KOPT-K1 (cell line): ENCODE data around the gene KCNMB2.

Experiments used
- H3K27ac ChIP-seq: fragments of 200-600 bp; sonication (generic); 2 replicates; pipeline ENCODE4 v1.5.1; 2016; ENCODE audit warnings: antibody characterized with exemption, mild to moderate bottlenecking, low read depth, low read length; ENCODE audit not compliant: poor library complexity, severe bottlenecking
- H3K36me3 ChIP-seq: fragments of 200-600 bp; sonication (generic); 2 replicates; pipeline ENCODE4 v1.5.1; 2017; ENCODE audit warnings: antibody characterized with exemption, mild to moderate bottlenecking, low read length, moderate library complexity; ENCODE audit not compliant: insufficient read depth
- H3K9me3 ChIP-seq: fragments of 200-600 bp; sonication (generic); 2 replicates; pipeline ENCODE4 v1.5.1; 2017; ENCODE audit warnings: antibody characterized with exemption, low read length, mild to moderate bottlenecking; ENCODE audit not compliant: insufficient read depth, poor library complexity, severe bottlenecking

Gene KCNMB2

DNA sequence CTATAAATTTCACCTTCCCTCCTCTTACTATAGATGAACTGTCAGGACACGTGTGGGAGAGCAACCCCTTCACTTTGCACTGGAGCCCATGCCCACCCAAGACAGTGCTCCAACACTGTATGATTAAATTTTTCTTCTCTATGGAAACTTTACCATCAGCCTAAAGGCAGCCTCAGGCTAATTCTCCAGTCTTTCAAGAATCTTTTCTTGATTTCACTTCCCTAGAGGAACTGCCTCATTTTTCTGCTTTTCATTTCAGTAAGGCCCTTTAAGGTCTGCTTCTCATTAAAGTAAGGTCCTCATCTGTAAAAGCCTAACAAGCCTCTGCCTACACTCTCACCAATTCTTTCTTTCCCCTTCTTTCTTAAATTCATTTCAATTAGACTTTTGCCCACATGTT is 137.3 kb downstream of the KCNMB2 start:
- no peak overlapping the region for H3K27ac ChIP-seq
- no peaks in the 10 kb centered on the region for H3K9me3 ChIP-seq
- H3K36me3 ChIP-seq: no peaks in the 10 kb centered on the region

DNA sequence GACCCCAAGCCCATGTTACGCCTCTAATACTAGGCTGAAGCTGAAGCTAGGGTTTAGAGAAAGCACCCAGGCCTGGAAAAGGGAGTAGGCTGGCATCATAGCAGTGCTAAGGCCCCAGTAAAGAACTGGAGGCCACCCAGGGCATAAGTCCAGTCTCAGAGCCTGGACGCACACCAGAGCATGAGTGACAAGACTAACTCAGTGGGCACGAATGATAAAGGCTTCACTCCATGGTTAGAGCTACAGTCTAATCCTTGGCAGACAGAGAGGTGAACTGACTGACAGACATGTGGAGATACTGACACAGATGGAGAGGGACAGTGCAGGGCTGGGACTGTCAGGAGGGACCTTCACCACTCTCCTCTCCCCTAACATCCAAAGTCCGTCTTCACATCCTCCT is 139.8 kb downstream of the KCNMB2 start:
- Histone ChIP-seq H3K9me3 (no peaks in the 10 kb centered on the region), H3K36me3 (no peaks in the 10 kb centered on the region), H3K27ac (no peak overlapping the region)

DNA sequence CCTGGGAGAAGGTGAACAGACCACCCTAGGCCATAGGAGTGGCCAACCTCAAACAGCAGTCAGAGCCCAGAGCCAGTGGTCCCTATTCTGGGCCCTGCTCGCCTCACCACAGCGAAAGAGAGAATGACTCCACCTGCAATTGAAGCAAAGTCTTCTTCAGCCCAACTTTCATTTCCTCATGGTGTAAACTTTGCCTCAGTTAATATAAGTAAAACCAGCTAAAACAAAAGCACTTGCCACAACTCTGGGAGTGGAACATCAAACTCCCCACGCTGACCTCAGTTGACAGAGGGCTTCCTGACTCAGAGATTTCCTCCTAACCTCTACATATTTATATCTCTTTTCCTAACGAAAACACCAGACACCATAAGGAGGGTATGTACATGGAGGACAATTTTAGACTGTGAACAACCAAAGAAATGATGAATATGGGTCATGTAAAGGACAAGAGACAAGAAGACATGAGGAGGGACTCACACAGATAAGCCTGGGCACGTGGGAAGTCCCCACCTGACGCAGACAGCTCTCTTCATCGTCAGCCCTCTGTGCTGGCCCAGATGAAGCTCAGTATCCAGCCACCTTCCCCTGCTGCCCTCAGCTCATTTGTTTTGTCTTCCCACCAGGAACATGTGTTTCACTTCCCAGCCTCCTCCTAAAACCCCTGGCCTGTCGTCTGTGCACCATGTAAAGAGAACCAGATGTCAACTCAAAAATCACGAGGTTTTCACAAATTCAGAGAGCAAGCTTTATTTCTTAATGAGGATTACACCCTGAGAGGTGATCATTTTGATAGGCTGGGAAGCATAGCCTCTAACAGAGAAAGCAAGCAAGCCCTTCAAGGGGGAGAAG is 140.9 kb downstream of the KCNMB2 start:
- Histone ChIP-seq H3K27ac (no peak overlapping the region), H3K36me3 (no peaks in the 10 kb centered on the region)

DNA sequence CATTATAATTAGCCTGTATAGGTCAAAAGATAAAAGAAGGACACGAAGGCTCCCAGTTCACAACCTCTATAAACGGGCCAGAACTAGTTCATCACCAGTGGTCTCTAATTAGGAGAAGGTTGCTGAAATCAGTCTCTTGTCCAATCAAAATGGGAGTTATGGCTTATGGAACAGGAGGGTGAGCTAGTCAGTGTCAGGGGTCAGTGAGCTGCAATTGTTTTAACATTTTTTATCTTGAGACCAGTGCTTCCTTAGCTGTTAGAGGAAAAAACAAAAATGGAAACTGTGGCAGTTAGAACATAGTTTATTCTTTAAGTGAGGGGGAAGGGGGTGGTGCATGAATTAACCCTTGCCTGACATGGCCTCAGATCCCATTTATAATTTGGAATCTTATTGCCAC is 141.7 kb downstream of the KCNMB2 start:
- no peaks in the 10 kb centered on the region for H3K36me3 ChIP-seq
- no peak overlapping the region for H3K27ac ChIP-seq
- no peaks in the 10 kb centered on the region for H3K9me3 ChIP-seq

More for the DNA sequence above, 140.9 kb downstream of the KCNMB2 start:
- H3K9me3 ChIP-seq: no peaks in the 10 kb centered on the region

DNA sequence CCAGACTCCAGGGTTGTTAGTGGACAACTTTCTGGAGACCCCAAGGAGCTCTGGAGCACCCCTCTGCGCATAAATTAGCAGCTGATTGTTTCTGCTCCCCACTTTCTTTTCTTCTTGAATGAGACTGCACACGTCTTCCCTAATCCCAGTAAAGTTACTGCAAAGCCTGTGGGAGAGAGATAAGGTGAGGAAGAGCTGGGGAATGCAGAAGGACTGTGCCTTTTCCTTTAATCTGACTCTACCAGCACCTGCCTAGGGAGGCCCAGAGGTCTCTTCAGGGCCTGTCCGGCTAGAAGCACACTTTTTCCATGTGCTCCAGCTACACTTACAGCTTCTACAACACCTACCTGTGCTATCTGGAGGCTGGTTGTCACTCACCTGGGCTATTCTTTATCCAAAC is 143.8 kb downstream of the KCNMB2 start:
- Histone ChIP-seq H3K27ac (no peak overlapping the region), H3K9me3 (no peaks in the 10 kb centered on the region), H3K36me3 (no peaks in the 10 kb centered on the region)

DNA sequence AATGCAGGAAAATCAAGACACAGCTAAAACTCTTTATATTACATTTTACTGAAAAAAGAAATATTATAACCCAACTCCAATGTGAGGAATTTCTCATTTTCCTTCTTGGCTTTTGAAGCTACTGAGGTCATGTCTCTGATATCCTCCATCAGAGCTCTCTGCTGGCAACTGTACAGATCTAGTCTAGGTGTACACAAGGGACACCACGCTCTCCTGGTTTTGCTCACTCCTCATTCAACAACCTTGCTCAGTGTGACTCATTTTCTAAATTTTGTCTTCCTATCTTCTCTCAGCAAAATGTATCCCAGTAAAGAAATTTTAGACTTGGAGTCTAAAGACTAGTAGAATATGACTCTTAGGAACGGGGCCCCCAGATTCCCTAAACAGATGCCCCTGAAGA is 144.3 kb downstream of the KCNMB2 start:
- Histone ChIP-seq H3K9me3 (no peaks in the 10 kb centered on the region), H3K27ac (no peak overlapping the region), H3K36me3 (no peaks in the 10 kb centered on the region)

DNA sequence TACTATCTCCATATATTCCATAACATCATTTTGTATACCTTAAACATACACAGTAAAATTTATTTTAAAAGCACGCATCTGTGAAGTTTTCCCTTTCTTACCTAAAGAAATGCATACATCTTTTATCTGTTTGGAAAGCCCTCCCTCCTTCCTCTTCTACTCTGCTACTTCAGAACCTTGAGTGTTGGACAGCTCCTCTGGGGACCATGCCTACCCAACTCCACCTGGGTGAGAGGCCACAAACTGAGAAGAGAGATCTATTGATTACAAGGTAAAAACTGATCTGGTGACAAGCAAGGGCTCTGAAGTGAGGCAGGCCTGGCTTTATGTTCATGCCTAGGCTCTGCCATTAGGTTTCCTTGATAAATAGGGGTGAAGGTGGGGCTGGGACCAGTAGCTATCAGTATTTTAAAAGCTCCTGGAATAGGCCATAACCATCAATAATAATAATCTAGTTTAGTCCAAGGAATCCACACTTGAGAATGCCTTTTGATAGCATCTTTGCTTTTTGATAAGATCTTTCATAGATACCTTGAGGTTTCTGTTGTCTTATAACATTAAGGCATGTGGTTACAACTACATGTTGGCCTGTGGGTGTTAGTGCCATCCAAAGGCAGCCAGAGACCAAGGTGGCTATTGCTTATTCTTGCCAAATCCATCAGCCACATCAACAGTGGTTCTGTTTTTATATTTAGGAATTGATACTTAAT is 148.8 kb downstream of the KCNMB2 start:
- no peaks in the 10 kb centered on the region for H3K9me3 ChIP-seq
- no peaks in the 10 kb centered on the region for H3K36me3 ChIP-seq
- H3K27ac ChIP-seq: no peak overlapping the region

DNA sequence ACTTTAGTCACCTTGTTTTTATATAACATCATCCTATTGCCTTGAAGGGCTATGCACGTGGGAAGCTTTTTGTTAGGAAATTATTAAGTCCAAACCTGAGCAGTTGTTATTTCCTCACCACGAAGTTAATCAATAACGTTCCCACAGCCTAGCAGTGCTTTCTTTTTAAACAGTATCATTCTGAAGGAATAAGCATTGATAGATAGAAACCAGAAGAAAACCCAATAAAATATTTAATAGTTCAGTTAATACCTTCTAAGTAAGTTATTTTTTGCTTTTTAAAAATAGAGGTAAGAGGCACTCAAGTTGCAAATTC is 149.3 kb downstream of the KCNMB2 start:
- Histone ChIP-seq H3K9me3 (no peaks in the 10 kb centered on the region), H3K27ac (no peak overlapping the region), H3K36me3 (no peaks in the 10 kb centered on the region)

DNA sequence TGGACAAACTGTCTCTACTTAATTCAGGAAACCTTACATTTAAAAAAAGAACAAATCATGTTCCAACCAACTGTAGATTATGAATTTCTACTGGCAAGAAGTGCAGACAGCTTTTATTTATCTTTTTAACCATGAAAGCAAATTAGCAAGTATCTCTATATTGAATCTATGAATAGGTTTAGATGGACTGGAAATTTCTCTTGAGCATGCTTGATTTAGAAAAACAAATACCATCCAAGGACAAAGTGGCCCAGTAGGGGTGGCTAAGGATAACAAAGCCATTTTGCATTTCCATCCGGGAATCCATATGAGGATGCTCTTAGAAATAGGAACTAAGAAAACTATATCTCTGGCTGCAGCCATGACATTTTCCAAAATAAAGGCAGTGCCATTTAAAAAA is 150.6 kb downstream of the KCNMB2 start:
- Histone ChIP-seq H3K36me3 (no peaks in the 10 kb centered on the region), H3K27ac (no peak overlapping the region), H3K9me3 (no peaks in the 10 kb centered on the region)

DNA sequence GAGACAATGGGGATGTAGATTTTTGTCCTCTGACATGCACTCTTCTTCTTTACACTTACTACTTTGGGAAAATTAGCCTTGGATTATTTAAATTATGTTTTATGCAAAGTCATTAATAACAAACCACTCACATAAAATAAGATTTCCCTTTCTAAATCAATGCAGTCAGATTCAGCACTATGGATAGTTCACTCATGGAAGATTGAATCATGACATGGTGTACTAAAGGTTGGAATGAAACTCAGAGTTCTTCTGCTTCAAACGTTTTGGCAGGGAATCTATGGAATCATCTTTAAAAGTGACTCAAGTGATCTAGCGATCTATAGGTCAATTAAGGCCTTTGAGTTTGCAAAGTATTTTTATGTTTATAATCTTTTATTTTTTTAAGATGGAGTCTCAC is 154.3 kb downstream of the KCNMB2 start:
- Histone ChIP-seq H3K9me3 (peaks cover 7% of the 10 kb centered on the region), H3K36me3 (no peaks in the 10 kb centered on the region), H3K27ac (no peak overlapping the region)

DNA sequence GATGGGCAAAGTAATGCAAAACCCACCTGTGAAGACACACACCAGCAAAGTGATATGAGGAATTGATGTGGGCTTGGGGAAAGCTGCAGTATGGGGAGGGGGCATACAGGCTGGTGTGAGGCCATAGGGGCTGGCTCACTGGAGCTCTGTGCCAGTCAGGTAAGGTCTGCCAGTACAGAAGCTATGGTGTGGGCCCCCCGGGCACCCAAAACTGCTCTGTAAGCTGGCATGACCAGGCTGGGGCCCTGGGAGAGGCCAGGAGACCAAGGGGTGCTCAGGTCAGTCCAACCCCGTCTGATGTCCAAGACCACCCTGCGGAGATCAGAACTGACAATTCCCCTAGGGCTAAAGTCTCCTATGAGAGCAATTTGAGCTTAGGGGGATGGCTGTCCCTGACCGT is 163.1 kb downstream of the KCNMB2 start:
- H3K27ac ChIP-seq: no peak overlapping the region
- H3K36me3 ChIP-seq: no peaks in the 10 kb centered on the region
- peaks cover 27% of the 10 kb centered on the region for H3K9me3 ChIP-seq

DNA sequence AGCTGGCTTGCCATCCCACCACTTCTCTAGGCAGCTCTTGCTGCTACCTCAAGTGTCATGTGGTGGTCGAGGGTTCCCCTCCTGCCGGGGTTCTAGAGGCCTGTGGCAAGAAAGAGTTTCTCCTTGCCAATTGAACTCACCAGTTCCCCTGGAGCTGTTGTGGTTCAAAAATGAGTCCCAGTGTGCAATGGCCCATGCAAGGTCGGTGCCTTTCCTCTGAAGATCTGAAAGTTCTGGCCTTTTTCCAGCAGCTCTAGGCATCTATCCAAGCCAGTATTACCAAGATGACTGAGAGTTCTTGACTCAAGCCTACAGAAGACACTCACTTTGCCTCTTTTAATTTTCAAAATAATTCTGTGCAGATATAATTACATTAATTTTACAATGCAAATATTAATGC is 163.6 kb downstream of the KCNMB2 start:
- Histone ChIP-seq H3K36me3 (no peaks in the 10 kb centered on the region), H3K27ac (no peak overlapping the region), H3K9me3 (peaks cover 25% of the 10 kb centered on the region)

DNA sequence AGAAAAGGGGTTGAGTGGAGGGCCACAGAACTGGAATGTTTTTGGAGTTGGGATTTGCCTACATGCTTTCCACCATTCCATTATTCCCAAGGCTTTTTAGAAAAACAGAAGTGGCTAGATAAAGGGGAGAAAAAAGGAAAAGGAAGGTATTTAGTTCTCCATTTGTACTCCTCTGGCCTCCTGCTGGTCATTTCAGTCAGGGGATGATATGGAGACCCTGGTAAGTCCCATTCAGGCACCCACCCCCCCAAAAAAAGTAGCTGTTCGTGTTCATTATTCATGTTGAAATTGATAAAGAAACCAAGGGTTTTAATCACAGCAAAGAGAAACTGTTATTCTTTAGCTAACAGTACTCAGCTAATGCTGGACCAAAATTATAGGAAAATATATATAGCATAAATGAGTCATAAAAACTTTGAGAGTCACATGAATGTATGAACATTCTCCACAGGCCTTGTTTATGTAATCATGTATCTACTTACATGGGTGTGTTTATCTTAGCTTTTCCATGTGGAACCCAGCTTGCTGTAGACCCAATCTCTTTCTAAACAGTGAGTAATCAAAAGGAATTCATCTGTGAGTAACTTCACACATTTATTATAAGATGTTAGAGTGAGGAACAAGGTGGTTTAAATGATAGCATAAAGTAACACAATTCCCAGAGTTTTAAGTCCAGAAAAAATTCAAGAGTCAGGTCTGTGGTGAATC is 167.2 kb downstream of the KCNMB2 start:
- Histone ChIP-seq H3K27ac (no peak overlapping the region), H3K36me3 (no peaks in the 10 kb centered on the region), H3K9me3 (peaks cover 8% of the 10 kb centered on the region)

DNA sequence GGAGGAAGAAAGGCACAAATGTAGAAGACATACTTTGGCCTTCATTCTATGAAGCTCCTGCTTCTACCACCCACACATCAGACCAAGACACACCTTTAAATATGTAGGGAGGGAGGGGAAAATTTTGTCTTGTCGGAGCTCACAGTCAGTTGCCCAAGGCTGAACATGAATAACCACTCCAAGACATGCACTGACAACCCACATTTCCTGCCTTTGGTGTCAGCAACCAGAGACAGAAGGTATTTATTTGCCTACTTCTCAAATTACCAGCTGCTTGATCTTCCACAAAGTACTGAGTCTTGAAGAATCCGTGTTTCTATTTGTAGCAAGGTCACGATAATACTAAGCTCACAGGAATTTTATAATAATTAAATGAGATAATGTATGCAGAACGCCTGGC is 169.7 kb downstream of the KCNMB2 start:
- H3K9me3 ChIP-seq: no peaks in the 10 kb centered on the region
- H3K27ac ChIP-seq: no peak overlapping the region
- H3K36me3 ChIP-seq: no peaks in the 10 kb centered on the region

DNA sequence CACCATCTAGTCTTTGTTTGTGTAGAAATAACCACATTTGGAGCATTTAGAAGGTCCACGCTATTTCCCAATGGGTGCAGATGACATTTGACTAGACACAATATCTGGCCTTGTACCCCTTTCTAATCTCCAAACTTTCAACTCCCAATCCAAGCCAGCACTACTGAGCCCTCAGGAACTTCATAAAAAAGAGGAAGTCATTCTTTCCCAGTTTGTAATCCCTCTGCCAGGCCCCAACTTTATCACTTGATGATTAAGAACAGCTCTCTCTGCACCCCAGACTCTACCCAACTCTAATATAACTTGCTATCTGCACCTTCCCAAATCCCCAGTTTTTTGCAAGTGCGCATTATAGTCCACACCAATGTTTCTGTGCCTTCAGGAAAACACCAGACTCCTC is 170.2 kb downstream of the KCNMB2 start:
- Histone ChIP-seq H3K9me3 (no peaks in the 10 kb centered on the region), H3K36me3 (no peaks in the 10 kb centered on the region), H3K27ac (no peak overlapping the region)
